GM23248 (cell line): ENCODE data around the gene CDC42SE1.

ENCODE experiments used
- EZH2 ChIP-seq: fragments of 200-600 bp; sonication (generic); IDR thresholded peaks from 2 replicates; pipeline ENCODE4 v1.6.1; 2018; ENCODE audit warnings: antibody characterized with exemption, mild to moderate bottlenecking; ENCODE audit not compliant: insufficient read depth, poor library complexity, severe bottlenecking
- EZH2phosphoT487 ChIP-seq: fragments of 200-600 bp; sonication (generic); IDR thresholded peaks from 2 replicates; pipeline ENCODE4 v1.6.1; 2018; ENCODE audit warnings: antibody characterized with exemption, moderate library complexity, mild to moderate bottlenecking, low read depth; ENCODE audit not compliant: insufficient read depth

- TF ChIP-seq EZH2phosphoT487 = no peak
- no peak for TF ChIP-seq EZH2
Measured at GRCh38 chr1:151062741-151063371, 3.4 kb upstream of the CDC42SE1 start.
